Thyroid gland (tissue), 4 donors: ENCODE results near the gene FRYL.

Experiments
- CTCF ChIP-seq, 6 experiments: fragments of 200-600 bp in 3 of 6; fragments of 450-650 bp in 3 of 6; sonication (generic) in 3 of 6; IDR thresholded peaks; one replicate each; pipeline ENCODE4 v1.5.1; 2016 to 2019; ENCODE audit warnings: antibody characterized with exemption in 6 of 6, mild to moderate bottlenecking in 2 of 6, inconsistent platforms in 1 of 6, moderate library complexity in 1 of 6
- POLR2A ChIP-seq, 2 donors: fragments of 450-650 bp; IDR thresholded peaks; one replicate each; pipeline ENCODE4 v1.6.1; 2017; ENCODE audit warnings: antibody characterized with exemption in 2 of 2, mild to moderate bottlenecking in 2 of 2, moderate library complexity in 1 of 2

- TF ChIP-seq CTCF (IDR thresholded peaks at IDR 0.05) (no peak), POLR2A (IDR thresholded peaks at IDR 0.05) (no peak)
Observed at GRCh38 chr4:48710446-48711209, 69.5 kb downstream of the FRYL start.
